Colon (tissue), 2 donors: ENCODE data around the gene ARMCX5.

Experiments used
- FAIRE-seq: peaks from 2 replicates; lab custom pipeline; 2012; peaks lifted over from hg19 to GRCh38; lab: Jason Lieb, UNC
- donor health status: control.
- donor health status: control.

The ARMCX5 gene

GRCh38 chrX:102599084-102599950 is at the start of gene ARMCX5:
Gene ARMCX5 (plus strand): TSS chrX:102599515. CDS start chrX:102602142, 2,627 bp downstream.
- no peak for FAIRE-seq

GRCh38 chrX:102558607-102559006 is 40.7 kb upstream of the ARMCX5 start:
- no peak for FAIRE-seq

- FAIRE-seq: no peak
These were observed 38.8 kb upstream of the ARMCX5 start for GRCh38 chrX:102560423-102561068.

- FAIRE-seq: no peak
These were observed 18.4 kb upstream of the ARMCX5 start for GRCh38 chrX:102580891-102581290.

- FAIRE-seq: no peak
These were observed 5.9 kb upstream of the ARMCX5 start for GRCh38 chrX:102593367-102593766.

- no peak for FAIRE-seq
These were observed 750 bp downstream of the ARMCX5 start for GRCh38 chrX:102599951-102600579.

- FAIRE-seq: no peak
These were observed 5.0 kb downstream of the ARMCX5 start for GRCh38 chrX:102604327-102604726.

- no peak for FAIRE-seq
These were observed 6.8 kb downstream of the ARMCX5 start for GRCh38 chrX:102606115-102606514.

- FAIRE-seq: no peak
These were observed 11.6 kb downstream of the ARMCX5 start for GRCh38 chrX:102610905-102611304.

GRCh38 chrX:102624105-102624504 is 24.8 kb downstream of the ARMCX5 start:
- FAIRE-seq: no peak

- no peak for FAIRE-seq
These were observed 28.3 kb downstream of the ARMCX5 start for GRCh38 chrX:102627640-102628039.

GRCh38 chrX:102637561-102637960 is 38.2 kb downstream of the ARMCX5 start:
- FAIRE-seq: no peak

- no peak for FAIRE-seq
These were observed 51.6 kb downstream of the ARMCX5 start for GRCh38 chrX:102650903-102651241.

- no peak for FAIRE-seq
These were observed 52.1 kb downstream of the ARMCX5 start, which contains the start of gene GPRASP1 for GRCh38 chrX:102651242-102652011. Gene GPRASP1 (plus strand): TSS chrX:102651483. CDS start chrX:102653914, 2,431 bp downstream.

GRCh38 chrX:102652031-102652688 is 52.8 kb downstream of the ARMCX5 start:
- FAIRE-seq: no peak
